Psoas muscle (tissue), 8 donors: ENCODE measurements around the gene DEPP1. TPM values are rescaled to one million over a fixed set of nuclear protein-coding genes. Genes with fewer than 3 reads are reported as not detected.

ENCODE experiments used
- ATAC-seq, 4 donors: fragments of 200-7000 bp; cut with Tn5 transposase; one replicate each; pipeline ENCODE4 v1.9.1; 2020; ENCODE audit warnings: moderate library complexity in 3 of 4, mild to moderate bottlenecking in 2 of 4
- DNase-seq, 2 donors: peaks; one replicate each; pipeline ENCODE4 v3.0.0-alpha.2; 2020
- H3K27ac ChIP-seq: fragments of 200-600 bp; one replicate; pipeline ENCODE4 v1.8.0; 2022
- H3K27me3 ChIP-seq, 3 donors: fragments of 200-600 bp in 1 of 3; one replicate each; pipeline versions ENCODE4 v1.6.1 to v1.8.0; 2013 to 2022; ENCODE audit warnings: low read length in 2 of 3, mild to moderate bottlenecking in 2 of 3, moderate library complexity in 1 of 3; ENCODE audit not compliant: insufficient read depth in 3 of 3
- H3K36me3 ChIP-seq, 2 donors: fragments of 200-600 bp in 1 of 2; one replicate each; pipeline versions ENCODE4 v1.6.1 to v1.8.0; 2013 to 2022; ENCODE audit warnings: low read depth in 1 of 2, mild to moderate bottlenecking in 1 of 2, moderate library complexity in 1 of 2; ENCODE audit not compliant: insufficient read depth in 1 of 2
- H3K4me1 ChIP-seq: fragments of 200-600 bp; one replicate; pipeline ENCODE4 v1.8.0; 2022
- H3K4me3 ChIP-seq: fragments of 200-600 bp; one replicate; pipeline ENCODE4 v1.8.0; 2022; ENCODE audit warnings: mild to moderate bottlenecking
- H3K9me3 ChIP-seq: fragments of 200-600 bp; one replicate; pipeline ENCODE4 v1.8.0; 2022
- CTCF ChIP-seq: fragments of 200-600 bp; IDR thresholded peaks from one replicate; pipeline ENCODE4 v1.8.0; 2022; ENCODE audit warnings: antibody characterized with exemption
- WGBS, 3 donors: extraction: QIAGEN DNeasy Blood & Tissue Kit; methylation state at CpG; one replicate each; pipeline versions ENCODE4 v1.1.6 to v1.1.7; 2013; 5-methylcytosine and 5-hydroxymethylcytosine counted together
- intact Hi-C, 2 donors: fragments of 100-400 bp; cut with DNase I; formaldehyde crosslinking; loops; one replicate each; pipeline versions ENCODE4 v1.11.0 to v1.14.2; 2022
- polyA plus RNA-seq, 3 donors: library from polyadenylated mRNA; stranded (reverse); fragments of 200-250 nt; gene quantifications; one replicate each; pipeline ENCODE4 v1.2.3, GENCODE V29; 2013
- total RNA-seq, 4 donors: library from RNA; stranded (reverse); fragmentation: NEBNext Ultra II Directional in 2 of 4; extraction: Animal tissue kit (Norgen Biotek cat#: 25700) in 2 of 4; gene quantifications; one replicate each; pipeline versions ENCODE4 v1.2.1 to v1.2.4, GENCODE V29; 2021 to 2023
- donor health status: healthy with polysubstance abuse.
- donor health status: DM: no; HTN: no; CAD: no; lungs with moderate emphysema.
- donor health status: Bipolar disorder and iron deficiency.
- donor health status: healthy.
- donor health status: DM: yes; HTN: yes; CAD: no.
- donor health status: DM: no; HTN: no; CAD: no.
- donor health status: DM: no; HTN: no; CAD: no.
- donor health status: DM: yes; HTN: yes; CAD: no.

Gene DEPP1
- total and polyA plus RNA-seq, 7 donors = 28.2 to 102 (median 37.4) TPM

GRCh38 chr10:44991571-44991970 lies 13.0 kb upstream of the DEPP1 start:
- peaks cover 29% of the 10 kb centered on the region for H3K4me1 ChIP-seq
- intact Hi-C loops = no loop called here
- no peaks in the 10 kb centered on the region for H3K27me3 ChIP-seq
- no peak overlapping the region for H3K4me3 ChIP-seq
- no peaks in the 10 kb centered on the region for H3K9me3 ChIP-seq
- WGBS, 3 donors = 59 to 61% (median 59%) methylated on average over 5 of the region's 5 CpGs
- TF ChIP-seq CTCF = no peak
- ATAC-seq (no peak), DNase-seq (no peak)
- H3K27ac ChIP-seq = peak overlapping the region; percentile 41
- H3K36me3 ChIP-seq = peaks cover 0 to 49% of the 10 kb centered on the region in 2 donors

DNA sequence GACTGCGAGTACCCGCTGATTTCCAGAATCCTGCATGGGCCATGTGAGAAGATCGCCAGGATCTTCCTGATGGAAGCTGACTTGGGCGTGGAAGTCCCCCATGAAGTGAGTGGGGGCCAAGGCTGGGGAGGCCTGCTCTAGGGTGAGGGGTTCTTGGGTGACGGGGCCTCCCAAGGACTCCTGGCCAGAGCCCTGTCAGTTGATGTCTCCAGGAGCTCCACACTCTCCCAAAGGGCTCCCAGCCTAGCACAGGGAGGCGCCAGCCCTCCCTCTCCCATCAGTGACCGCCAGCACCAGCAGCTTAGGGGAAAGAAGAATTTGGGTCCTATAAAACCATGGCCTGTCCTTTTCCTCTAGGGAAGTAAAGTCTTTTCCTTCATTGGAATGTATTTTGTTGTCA lies 12.4 kb upstream of the DEPP1 start:
- Histone ChIP-seq H3K4me1 (peaks cover 23% of the 10 kb centered on the region), H3K27me3 (no peaks in the 10 kb centered on the region), H3K36me3 (peaks cover 0 to 55% of the 10 kb centered on the region in 2 donors), H3K27ac (peak overlapping the region; percentile 9), H3K4me3 (no peak overlapping the region), H3K9me3 (no peaks in the 10 kb centered on the region)
- intact Hi-C loops = no loop called here
- WGBS, 3 donors = 95 to 98% (median 95%) methylated on average over 7 of the region's 7 CpGs
- no peak for ATAC-seq
- DNase-seq = no peak
- no peak for TF ChIP-seq CTCF

- WGBS, 3 donors = 56 to 63% (median 58%) methylated on average over 8 of the region's 8 CpGs
- TF ChIP-seq CTCF = no peak
- Histone ChIP-seq H3K4me1 (peaks cover 16% of the 10 kb centered on the region), H3K9me3 (no peaks in the 10 kb centered on the region), H3K27ac (no peak overlapping the region), H3K4me3 (no peak overlapping the region), H3K36me3 (peaks cover 0 to 62% of the 10 kb centered on the region in 2 donors), H3K27me3 (no peaks in the 10 kb centered on the region)
- no peak for ATAC-seq
- no peak for DNase-seq
- intact Hi-C loops = no loop called here
Measured at GRCh38 chr10:44990302-44990655, 11.7 kb upstream of the DEPP1 start.

- H3K27ac ChIP-seq = no peak overlapping the region
Measured at GRCh38 chr10:44989597-44990301, 11.1 kb upstream of the DEPP1 start.

More at GRCh38 chr10:44989597-44990301, 11.1 kb upstream of the DEPP1 start:
- no peak for TF ChIP-seq CTCF
- DNase-seq (no peak), ATAC-seq (no peak)
- intact Hi-C loops = no loop called here
- Histone ChIP-seq H3K4me1 (peaks cover 11% of the 10 kb centered on the region), H3K4me3 (no peak overlapping the region), H3K36me3 (peaks cover 0 to 67% of the 10 kb centered on the region in 2 donors), H3K9me3 (no peaks in the 10 kb centered on the region), H3K27me3 (no peaks in the 10 kb centered on the region)
- 76 to 78% (median 77%) methylated on average over 14 of the region's 14 CpGs for WGBS, 3 donors
